ENCODE data around the gene SYT9. TPM values are rescaled to one million over a fixed set of nuclear protein-coding genes. Genes with fewer than 3 reads are reported as not detected.
A peak's percentile ranks its signal among the peaks of the same experiment; 100 is the strongest.

The SYT9 gene
- total and polyA plus RNA-seq, 4 donors = 0.05 to 5.4 (median 2.6) TPM

DNA sequence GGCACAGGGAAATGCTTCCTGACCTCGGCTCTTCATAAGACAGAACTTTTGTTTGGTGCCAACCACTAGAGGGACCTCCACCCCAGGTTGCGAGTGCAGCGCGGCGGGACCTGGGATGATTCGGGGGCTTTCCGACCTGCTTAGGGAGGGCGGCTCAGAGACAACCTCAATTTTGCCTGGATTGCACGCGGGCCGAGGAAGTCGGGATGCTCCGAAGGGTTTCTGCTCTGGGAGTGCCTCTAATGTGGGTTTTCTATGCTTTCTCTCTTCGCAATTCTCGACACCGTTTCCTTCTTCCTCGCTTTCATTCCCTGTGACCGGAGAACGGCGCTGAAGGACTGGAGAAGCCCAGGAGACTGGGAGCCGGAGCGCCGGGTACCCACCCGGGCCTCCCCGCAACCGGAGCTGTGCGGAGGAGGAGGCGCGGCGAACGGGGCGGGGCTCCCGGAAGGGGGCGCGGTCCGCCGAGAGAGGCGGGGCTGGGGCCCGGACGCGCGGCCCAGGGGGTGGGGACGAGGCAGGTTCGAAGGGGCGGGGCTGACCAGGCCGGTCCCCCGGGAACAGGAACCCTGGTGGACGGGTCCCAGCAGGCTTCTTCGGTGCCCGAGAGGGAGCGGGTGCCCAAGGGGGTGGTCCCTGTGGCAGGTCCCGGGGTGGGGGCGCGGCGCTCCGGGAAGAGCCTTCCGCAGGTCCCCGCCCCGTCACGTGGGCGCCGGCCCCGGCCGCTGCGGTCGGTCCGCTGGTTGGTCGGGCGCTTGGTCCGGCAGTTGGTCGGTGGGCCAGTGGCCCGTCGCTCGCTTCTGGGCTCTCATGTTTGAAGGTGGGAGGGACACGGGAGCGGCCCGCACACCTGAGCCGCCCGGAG is 261.8 kb downstream of the SYT9 start, which contains the start of gene PPFIBP2:
Gene PPFIBP2 (plus strand): TSS at position 766 of the 865 bp plus-strand sequence. CDS start 35,477 bp downstream, outside the sequence.
- Histone ChIP-seq H3K27me3 (ENCODE audit: control insufficient read depth in 4 of 4, insufficient read depth in 4 of 4, low read length in 3 of 4) (no peaks in the 10 kb centered on the region), H3K9me3 (ENCODE audit: control insufficient read depth in 4 of 4, low read length in 3 of 4) (no peaks in the 10 kb centered on the region), H3K4me1 (ENCODE audit: control insufficient read depth in 4 of 4, insufficient read depth in 4 of 4, low read length in 3 of 4) (peaks cover 13 to 48% (median 37%) of the 10 kb centered on the region in 4 donors), H3K4me3 (ENCODE audit: low read depth in 1 of 3, low read length in 3 of 3) (peak within 1 kb of the TSS; percentile 77 to 88 (median 87)), H3K27ac (ENCODE audit: low read depth in 1 of 2, low read length in 2 of 2) (peak within 1 kb of the TSS; percentile 82 to 87), H3K9ac (ENCODE audit: low read depth in 1 of 2, low read length in 2 of 2) (peak within 1 kb of the TSS; percentile 79 to 87), H3K36me3 (ENCODE audit: control insufficient read depth in 4 of 4, insufficient read depth in 3 of 4, low read depth in 1 of 4, low read length in 3 of 4) (no peaks in the 10 kb centered on the region)
- TF ChIP-seq FOXA2 (IDR thresholded peaks at IDR 0.05) = no peak
- TF ChIP-seq, protein P1, sequence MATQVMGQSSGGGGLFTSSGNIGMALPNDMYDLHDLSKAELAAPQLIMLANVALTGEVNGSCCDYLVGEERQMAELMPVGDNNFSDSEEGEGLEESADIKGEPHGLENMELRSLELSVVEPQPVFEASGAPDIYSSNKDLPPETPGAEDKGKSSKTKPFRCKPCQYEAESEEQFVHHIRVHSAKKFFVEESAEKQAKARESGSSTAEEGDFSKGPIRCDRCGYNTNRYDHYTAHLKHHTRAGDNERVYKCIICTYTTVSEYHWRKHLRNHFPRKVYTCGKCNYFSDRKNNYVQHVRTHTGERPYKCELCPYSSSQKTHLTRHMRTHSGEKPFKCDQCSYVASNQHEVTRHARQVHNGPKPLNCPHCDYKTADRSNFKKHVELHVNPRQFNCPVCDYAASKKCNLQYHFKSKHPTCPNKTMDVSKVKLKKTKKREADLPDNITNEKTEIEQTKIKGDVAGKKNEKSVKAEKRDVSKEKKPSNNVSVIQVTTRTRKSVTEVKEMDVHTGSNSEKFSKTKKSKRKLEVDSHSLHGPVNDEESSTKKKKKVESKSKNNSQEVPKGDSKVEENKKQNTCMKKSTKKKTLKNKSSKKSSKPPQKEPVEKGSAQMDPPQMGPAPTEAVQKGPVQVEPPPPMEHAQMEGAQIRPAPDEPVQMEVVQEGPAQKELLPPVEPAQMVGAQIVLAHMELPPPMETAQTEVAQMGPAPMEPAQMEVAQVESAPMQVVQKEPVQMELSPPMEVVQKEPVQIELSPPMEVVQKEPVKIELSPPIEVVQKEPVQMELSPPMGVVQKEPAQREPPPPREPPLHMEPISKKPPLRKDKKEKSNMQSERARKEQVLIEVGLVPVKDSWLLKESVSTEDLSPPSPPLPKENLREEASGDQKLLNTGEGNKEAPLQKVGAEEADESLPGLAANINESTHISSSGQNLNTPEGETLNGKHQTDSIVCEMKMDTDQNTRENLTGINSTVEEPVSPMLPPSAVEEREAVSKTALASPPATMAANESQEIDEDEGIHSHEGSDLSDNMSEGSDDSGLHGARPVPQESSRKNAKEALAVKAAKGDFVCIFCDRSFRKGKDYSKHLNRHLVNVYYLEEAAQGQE (IDR thresholded peaks at IDR 0.05) = peak; percentile 31
- peak; percentile 30 for TF ChIP-seq TAF1 (conservative IDR thresholded peaks at IDR 0.05)
- TF ChIP-seq YY1 (IDR thresholded peaks at IDR 0.05) = no peak
- no peak for TF ChIP-seq JUND (IDR thresholded peaks at IDR 0.05)
- TF ChIP-seq GABPA (IDR thresholded peaks at IDR 0.05 in 1 of 2, conservative IDR thresholded peaks at IDR 0.05 in 1 of 2) = no peak
- TF ChIP-seq NR2F2 (IDR thresholded peaks at IDR 0.05) = no peak
- TF ChIP-seq, protein P2, sequence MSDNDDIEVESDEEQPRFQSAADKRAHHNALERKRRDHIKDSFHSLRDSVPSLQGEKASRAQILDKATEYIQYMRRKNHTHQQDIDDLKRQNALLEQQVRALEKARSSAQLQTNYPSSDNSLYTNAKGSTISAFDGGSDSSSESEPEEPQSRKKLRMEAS (IDR thresholded peaks at IDR 0.05) = no peak
- no peak for TF ChIP-seq HNF4G (IDR thresholded peaks at IDR 0.05)
- peak in 1 of 2 donors; percentile 16 for TF ChIP-seq RXRA (IDR thresholded peaks at IDR 0.05)
- TF ChIP-seq SP1 (IDR thresholded peaks at IDR 0.05) = peak; percentile 18
- TF ChIP-seq RAD21 (IDR thresholded peaks at IDR 0.05) = peak; percentile 83 to 90
- TF ChIP-seq HNF4A (conservative IDR thresholded peaks at IDR 0.05) = peak in 1 of 2 donors; percentile 46
- TF ChIP-seq, protein P3, sequence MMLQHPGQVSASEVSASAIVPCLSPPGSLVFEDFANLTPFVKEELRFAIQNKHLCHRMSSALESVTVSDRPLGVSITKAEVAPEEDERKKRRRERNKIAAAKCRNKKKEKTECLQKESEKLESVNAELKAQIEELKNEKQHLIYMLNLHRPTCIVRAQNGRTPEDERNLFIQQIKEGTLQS (IDR thresholded peaks at IDR 0.05) = no peak
- no peak for TF ChIP-seq EGR1 (IDR thresholded peaks at IDR 0.05; ENCODE audit: low read depth in 2 of 2)
- TF ChIP-seq, protein P4, sequence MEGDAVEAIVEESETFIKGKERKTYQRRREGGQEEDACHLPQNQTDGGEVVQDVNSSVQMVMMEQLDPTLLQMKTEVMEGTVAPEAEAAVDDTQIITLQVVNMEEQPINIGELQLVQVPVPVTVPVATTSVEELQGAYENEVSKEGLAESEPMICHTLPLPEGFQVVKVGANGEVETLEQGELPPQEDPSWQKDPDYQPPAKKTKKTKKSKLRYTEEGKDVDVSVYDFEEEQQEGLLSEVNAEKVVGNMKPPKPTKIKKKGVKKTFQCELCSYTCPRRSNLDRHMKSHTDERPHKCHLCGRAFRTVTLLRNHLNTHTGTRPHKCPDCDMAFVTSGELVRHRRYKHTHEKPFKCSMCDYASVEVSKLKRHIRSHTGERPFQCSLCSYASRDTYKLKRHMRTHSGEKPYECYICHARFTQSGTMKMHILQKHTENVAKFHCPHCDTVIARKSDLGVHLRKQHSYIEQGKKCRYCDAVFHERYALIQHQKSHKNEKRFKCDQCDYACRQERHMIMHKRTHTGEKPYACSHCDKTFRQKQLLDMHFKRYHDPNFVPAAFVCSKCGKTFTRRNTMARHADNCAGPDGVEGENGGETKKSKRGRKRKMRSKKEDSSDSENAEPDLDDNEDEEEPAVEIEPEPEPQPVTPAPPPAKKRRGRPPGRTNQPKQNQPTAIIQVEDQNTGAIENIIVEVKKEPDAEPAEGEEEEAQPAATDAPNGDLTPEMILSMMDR (IDR thresholded peaks at IDR 0.05; ENCODE audit: low read depth, low read length, missing input control) = peak; percentile 53
- TF ChIP-seq, protein P5, sequence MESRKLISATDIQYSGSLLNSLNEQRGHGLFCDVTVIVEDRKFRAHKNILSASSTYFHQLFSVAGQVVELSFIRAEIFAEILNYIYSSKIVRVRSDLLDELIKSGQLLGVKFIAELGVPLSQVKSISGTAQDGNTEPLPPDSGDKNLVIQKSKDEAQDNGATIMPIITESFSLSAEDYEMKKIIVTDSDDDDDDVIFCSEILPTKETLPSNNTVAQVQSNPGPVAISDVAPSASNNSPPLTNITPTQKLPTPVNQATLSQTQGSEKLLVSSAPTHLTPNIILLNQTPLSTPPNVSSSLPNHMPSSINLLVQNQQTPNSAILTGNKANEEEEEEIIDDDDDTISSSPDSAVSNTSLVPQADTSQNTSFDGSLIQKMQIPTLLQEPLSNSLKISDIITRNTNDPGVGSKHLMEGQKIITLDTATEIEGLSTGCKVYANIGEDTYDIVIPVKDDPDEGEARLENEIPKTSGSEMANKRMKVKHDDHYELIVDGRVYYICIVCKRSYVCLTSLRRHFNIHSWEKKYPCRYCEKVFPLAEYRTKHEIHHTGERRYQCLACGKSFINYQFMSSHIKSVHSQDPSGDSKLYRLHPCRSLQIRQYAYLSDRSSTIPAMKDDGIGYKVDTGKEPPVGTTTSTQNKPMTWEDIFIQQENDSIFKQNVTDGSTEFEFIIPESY (IDR thresholded peaks at IDR 0.05) = no peak
- TF ChIP-seq FOXA1 (IDR thresholded peaks at IDR 0.05) = no peak
- under 1% methylated on average over 79 of the region's 79 CpGs for WGBS
- peak; percentile 87 for DNase-seq (ENCODE audit: low spot score)

Data from liver (tissue), 9 donors.